ENCODE data around the gene PACSIN1. TPM values are rescaled to one million over a fixed set of nuclear protein-coding genes. Genes with fewer than 3 reads are reported as not detected.

PACSIN1 gene
- polyA plus RNA-seq, 1 donor from 2014 or later = 3.1 TPM

DNA sequence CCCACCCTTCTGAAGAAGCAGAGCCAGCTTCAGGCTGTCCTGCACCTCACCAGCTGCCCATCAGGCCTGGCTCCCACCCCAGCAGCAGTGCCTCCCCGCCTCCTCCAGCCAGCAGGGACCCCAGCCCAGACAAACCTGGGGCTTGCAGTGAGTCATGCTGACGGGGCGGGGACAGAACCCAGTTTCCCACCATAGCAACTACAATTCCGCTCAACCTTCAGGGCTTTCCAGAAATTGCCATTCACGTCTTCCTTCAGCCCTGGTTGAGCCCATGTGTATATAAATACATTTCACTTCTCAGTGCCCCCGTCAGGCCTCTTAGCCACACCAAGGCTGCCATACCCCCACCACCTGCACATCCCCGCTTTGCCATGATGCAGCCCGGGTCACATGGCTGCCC, 85.8 kb downstream of the PACSIN1 start:
- no peak for TF ChIP-seq TAF1 (IDR thresholded peaks at IDR 0.05; ENCODE audit: low read depth)
- no peak for TF ChIP-seq MXI1 (conservative IDR thresholded peaks at IDR 0.05; ENCODE audit: poor library complexity, severe bottlenecking)
- Histone ChIP-seq H4K20me1 (ENCODE audit: insufficient read depth) (no peaks in the 10 kb centered on the region), H3K9ac (ENCODE audit: low read length) (no peak overlapping the region)

GRCh38 chr6:34552620-34553019, 86.7 kb downstream of the PACSIN1 start:
- no peaks in the 10 kb centered on the region for H3K36me3 ChIP-seq (ENCODE audit: insufficient read depth, low read length)
- TF ChIP-seq, protein P1, sequence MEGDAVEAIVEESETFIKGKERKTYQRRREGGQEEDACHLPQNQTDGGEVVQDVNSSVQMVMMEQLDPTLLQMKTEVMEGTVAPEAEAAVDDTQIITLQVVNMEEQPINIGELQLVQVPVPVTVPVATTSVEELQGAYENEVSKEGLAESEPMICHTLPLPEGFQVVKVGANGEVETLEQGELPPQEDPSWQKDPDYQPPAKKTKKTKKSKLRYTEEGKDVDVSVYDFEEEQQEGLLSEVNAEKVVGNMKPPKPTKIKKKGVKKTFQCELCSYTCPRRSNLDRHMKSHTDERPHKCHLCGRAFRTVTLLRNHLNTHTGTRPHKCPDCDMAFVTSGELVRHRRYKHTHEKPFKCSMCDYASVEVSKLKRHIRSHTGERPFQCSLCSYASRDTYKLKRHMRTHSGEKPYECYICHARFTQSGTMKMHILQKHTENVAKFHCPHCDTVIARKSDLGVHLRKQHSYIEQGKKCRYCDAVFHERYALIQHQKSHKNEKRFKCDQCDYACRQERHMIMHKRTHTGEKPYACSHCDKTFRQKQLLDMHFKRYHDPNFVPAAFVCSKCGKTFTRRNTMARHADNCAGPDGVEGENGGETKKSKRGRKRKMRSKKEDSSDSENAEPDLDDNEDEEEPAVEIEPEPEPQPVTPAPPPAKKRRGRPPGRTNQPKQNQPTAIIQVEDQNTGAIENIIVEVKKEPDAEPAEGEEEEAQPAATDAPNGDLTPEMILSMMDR (IDR thresholded peaks at IDR 0.05; ENCODE audit: poor library complexity, severe bottlenecking) = no peak
- no peak for TF ChIP-seq EZH2 (IDR thresholded peaks at IDR 0.05; ENCODE audit: borderline replicate concordance, insufficient read depth, low read length, poor library complexity, severe bottlenecking)
- TF ChIP-seq MXI1 (conservative IDR thresholded peaks at IDR 0.05; ENCODE audit: poor library complexity, severe bottlenecking) = no peak
- TF ChIP-seq POLR2AphosphoS5 (IDR thresholded peaks at IDR 0.05) = no peak
- H3K27me3 ChIP-seq (ENCODE audit: insufficient read depth, low read depth, low read length) = no peaks in the 10 kb centered on the region

More for the DNA sequence above, 85.8 kb downstream of the PACSIN1 start:
- no peak overlapping the region for H3K4me2 ChIP-seq (ENCODE audit: low read length)
- H3K36me3 ChIP-seq (ENCODE audit: insufficient read depth, low read length) = no peaks in the 10 kb centered on the region
- no peak overlapping the region for H2AFZ ChIP-seq (ENCODE audit: low read depth, low read length)
- H3K9me3 ChIP-seq (ENCODE audit: low read length) = no peaks in the 10 kb centered on the region
- H3K27me3 ChIP-seq (ENCODE audit: insufficient read depth, low read depth, low read length) = no peaks in the 10 kb centered on the region
- no peak overlapping the region for H3K27ac ChIP-seq (ENCODE audit: low read length)
- no peaks in the 10 kb centered on the region for H3F3A ChIP-seq (ENCODE audit: insufficient read depth, low read length, poor library complexity, severe bottlenecking)
- no peaks in the 10 kb centered on the region for H3K79me2 ChIP-seq (replicated peaks; ENCODE audit: insufficient read depth, low read length)
- H3K4me3 ChIP-seq (ENCODE audit: low read length) = no peak overlapping the region
- no peaks in the 10 kb centered on the region for H3K9me2 ChIP-seq (ENCODE audit: insufficient read depth, low read length)

DNA sequence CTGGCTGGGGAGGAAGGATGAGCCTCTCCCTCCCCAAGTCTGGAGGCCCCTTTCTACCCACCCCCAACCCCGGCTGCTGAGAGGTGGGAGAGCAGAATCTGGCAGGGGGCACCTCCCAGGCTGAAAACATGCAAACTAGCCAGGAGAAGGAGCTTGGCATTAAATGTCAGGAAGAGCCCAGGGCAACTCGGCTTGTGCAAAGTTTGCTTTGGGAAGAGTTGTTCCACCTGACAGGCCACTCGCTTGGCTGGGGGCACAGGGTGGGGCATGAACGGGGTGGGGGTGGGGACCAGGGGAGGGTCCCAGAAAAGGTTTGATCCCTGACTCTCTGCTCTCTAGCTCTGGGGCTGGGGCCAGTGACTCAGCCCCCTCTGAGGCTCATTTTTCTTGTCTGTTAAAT, 87.3 kb downstream of the PACSIN1 start:
- Histone ChIP-seq H3K79me2 (replicated peaks; ENCODE audit: insufficient read depth, low read length) (no peaks in the 10 kb centered on the region), H3K36me3 (ENCODE audit: insufficient read depth, low read length) (no peaks in the 10 kb centered on the region), H3K4me3 (ENCODE audit: low read length) (no peak overlapping the region), H3K9me3 (ENCODE audit: low read length) (no peaks in the 10 kb centered on the region), H3K9ac (ENCODE audit: low read length) (no peak overlapping the region), H3K9me2 (ENCODE audit: insufficient read depth, low read length) (no peaks in the 10 kb centered on the region), H4K20me1 (ENCODE audit: insufficient read depth) (no peaks in the 10 kb centered on the region), H2AFZ (ENCODE audit: low read depth, low read length) (no peak overlapping the region), H3F3A (ENCODE audit: insufficient read depth, low read length, poor library complexity, severe bottlenecking) (no peaks in the 10 kb centered on the region), H3K4me2 (ENCODE audit: low read length) (no peak overlapping the region), H3K27me3 (ENCODE audit: insufficient read depth, low read depth, low read length) (no peaks in the 10 kb centered on the region), H3K27ac (ENCODE audit: low read length) (no peak overlapping the region)
- TF ChIP-seq SMC3 (conservative IDR thresholded peaks at IDR 0.05; ENCODE audit: poor library complexity) (no peak), EZH2 (IDR thresholded peaks at IDR 0.05; ENCODE audit: borderline replicate concordance, insufficient read depth, low read length, poor library complexity, severe bottlenecking) (no peak), EP300 (conservative IDR thresholded peaks at IDR 0.05; ENCODE audit: poor library complexity, severe bottlenecking) (no peak)
- TF ChIP-seq, protein P1 (IDR thresholded peaks at IDR 0.05; ENCODE audit: poor library complexity, severe bottlenecking) = no peak

More at GRCh38 chr6:34552620-34553019, 86.7 kb downstream of the PACSIN1 start:
- Histone ChIP-seq H3K9me3 (ENCODE audit: low read length) (no peaks in the 10 kb centered on the region), H3K9me2 (ENCODE audit: insufficient read depth, low read length) (no peaks in the 10 kb centered on the region), H3K79me2 (replicated peaks; ENCODE audit: insufficient read depth, low read length) (no peaks in the 10 kb centered on the region), H4K20me1 (ENCODE audit: insufficient read depth) (no peaks in the 10 kb centered on the region), H3K27ac (ENCODE audit: low read length) (no peak overlapping the region), H3F3A (ENCODE audit: insufficient read depth, low read length, poor library complexity, severe bottlenecking) (no peaks in the 10 kb centered on the region), H3K4me2 (ENCODE audit: low read length) (no peak overlapping the region), H3K4me3 (ENCODE audit: low read length) (no peak overlapping the region), H3K9ac (ENCODE audit: low read length) (no peak overlapping the region), H2AFZ (ENCODE audit: low read depth, low read length) (no peak overlapping the region)
